Stimulated activated CD8-positive, alpha-beta memory T cell treated with anti-CD3 and anti-CD28 coated beads, Interleukin-7, amount 100 ng/mL, for 1 hour (primary cell): ENCODE measurements around the gene HDDC3.
"Not testable (repeated sequence)": the region's sequence is repeated elsewhere in the genome, so short reads cannot be mapped to it uniquely, and the experiment has no call there.

ENCODE experiments used
- DNase-seq, 2 donors: peaks; one replicate each; pipeline ENCODE4 v3.0.0-alpha.2; 2020; ENCODE audit warnings: low read depth in 2 of 2

HDDC3 gene

GRCh38 chr15:90930861-90931574, 1.3 kb downstream of the HDDC3 start:
- DNase-seq, result no peak

DNA sequence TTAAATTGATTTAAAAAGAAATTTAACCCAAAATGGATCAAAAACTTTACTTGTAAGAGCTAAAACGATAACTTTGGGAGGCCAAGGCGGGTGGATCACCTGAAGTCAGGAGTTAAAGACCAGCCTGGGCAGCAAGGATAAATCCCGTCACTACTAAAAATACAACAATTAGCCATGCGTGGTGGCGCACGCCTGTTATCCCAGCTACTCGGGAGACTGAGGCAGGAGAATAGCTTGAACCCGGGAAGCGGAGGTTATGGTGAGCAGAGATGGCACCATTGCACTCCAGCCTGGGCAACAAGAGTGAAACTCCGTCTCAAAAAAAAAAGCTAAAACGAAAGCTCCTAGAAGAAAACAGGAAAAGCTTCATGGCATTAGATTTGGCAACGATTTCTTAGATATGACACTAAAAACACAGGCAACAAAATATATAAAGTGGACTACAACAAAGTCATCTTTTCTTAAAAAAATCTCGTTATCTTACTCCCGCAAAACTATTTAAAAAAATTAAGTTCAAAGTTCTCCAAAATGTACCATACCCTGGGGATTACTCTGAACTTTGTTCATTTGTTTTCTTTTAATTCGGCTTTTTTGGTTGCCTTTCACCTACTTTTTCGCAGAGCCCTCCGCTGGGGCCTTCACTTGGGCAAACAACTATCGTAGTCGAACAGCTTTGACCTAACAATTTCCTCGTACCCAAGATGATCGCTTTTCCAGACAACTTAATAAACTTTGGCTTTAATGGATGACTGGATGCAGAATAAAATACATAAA, 2.9 kb downstream of the HDDC3 start:
- no peak for DNase-seq

GRCh38 chr15:90928106-90928505, 4.2 kb downstream of the HDDC3 start:
- not testable (repeated sequence) for DNase-seq

GRCh38 chr15:90926766-90927165, 5.6 kb downstream of the HDDC3 start:
- DNase-seq, result not testable (repeated sequence)

GRCh38 chr15:90924375-90924774, 8.0 kb downstream of the HDDC3 start:
- DNase-seq, result no peak

GRCh38 chr15:90922712-90923322, 9.5 kb downstream of the HDDC3 start:
- DNase-seq, result not testable (repeated sequence)

GRCh38 chr15:90921887-90922286, 10.5 kb downstream of the HDDC3 start:
- DNase-seq, result no peak

GRCh38 chr15:90918835-90919234, 13.5 kb downstream of the HDDC3 start:
- no peak for DNase-seq

GRCh38 chr15:90918034-90918788, 14.1 kb downstream of the HDDC3 start:
- DNase-seq, result no peak

GRCh38 chr15:90917569-90917968, 14.8 kb downstream of the HDDC3 start:
- no peak for DNase-seq

- DNase-seq, result no peak
Observed at GRCh38 chr15:90916461-90916860, 15.9 kb downstream of the HDDC3 start.

DNA sequence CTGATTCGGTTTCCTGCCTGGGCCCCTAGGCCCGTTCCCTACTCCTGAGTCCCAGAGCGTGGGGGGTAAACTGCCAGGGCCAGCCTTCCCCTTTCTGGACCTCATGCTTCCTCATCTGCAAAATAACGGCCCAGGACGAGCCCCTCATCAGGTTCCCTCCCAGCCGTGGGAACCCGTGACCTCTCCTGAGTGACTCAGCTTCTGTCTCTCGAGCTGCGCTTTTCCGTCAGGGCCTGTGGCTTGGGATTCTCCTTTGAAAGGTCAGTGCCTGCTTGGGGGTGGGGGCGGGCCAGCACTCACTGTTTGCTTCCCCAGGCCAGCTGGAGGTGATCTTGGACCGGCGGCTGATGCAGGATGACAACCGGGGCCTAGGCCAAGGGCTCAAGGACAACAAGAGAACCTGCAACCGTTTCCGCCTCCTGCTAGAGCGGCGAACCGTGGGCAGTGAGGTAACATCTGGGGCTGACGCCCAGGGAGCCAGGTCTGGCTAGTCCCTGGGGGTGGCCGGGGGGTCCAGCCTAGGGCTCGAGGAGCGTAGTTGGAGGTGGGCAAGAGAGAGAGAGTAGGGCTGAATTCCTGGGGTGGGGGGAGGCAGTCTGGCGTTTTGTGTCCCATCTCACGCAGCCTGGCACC, 16.4 kb downstream of the HDDC3 start:
- DNase-seq, result no peak

DNA sequence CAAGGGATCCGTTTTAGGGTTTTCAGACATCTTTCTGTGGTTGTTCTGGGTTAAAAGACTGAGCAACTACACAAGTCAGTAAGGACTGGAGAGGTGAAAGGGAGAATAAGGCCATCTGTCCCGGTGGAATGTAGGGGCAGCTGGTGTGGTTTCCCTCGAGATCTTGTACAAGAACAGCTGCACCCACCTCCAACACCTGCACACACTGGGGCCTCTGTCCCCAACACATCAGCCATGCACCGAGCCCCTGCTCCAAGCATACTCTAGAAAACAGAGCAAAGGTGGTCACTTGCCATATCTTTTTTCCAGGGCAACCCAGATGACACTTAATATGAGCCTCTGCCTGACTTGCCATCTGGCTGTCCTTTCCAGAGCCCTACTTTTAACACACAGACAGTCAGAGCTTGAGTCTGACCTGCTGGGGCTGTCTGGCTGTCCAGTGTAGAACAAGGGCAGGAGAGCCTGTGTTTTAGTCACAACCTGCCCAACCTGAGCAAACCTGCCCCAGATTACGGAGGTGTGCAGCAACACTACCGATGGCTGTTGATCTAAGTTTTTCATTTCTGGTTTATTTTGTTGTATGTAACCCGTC, 17.0 kb downstream of the HDDC3 start:
- no peak for DNase-seq

GRCh38 chr15:90914305-90915080, 17.9 kb downstream of the HDDC3 start:
- DNase-seq, result no peak

GRCh38 chr15:90913398-90913944, 18.9 kb downstream of the HDDC3 start:
- no peak for DNase-seq

DNA sequence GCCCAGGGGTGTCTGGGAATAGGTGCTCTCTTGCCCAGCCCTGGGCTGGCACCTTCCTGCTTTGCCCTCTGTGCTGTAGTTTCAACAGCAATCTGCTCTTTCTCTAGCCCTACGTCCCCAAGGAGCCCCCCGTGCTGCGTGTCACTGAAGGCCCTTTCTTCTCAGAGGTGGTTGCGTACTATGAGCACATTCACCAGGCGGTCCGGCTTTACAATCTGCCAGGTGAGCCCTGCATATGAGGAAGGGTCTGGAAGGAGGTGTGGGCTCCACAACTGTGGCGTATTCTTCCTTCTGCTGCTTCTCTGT, 19.6 kb downstream of the HDDC3 start:
- no peak for DNase-seq

DNA sequence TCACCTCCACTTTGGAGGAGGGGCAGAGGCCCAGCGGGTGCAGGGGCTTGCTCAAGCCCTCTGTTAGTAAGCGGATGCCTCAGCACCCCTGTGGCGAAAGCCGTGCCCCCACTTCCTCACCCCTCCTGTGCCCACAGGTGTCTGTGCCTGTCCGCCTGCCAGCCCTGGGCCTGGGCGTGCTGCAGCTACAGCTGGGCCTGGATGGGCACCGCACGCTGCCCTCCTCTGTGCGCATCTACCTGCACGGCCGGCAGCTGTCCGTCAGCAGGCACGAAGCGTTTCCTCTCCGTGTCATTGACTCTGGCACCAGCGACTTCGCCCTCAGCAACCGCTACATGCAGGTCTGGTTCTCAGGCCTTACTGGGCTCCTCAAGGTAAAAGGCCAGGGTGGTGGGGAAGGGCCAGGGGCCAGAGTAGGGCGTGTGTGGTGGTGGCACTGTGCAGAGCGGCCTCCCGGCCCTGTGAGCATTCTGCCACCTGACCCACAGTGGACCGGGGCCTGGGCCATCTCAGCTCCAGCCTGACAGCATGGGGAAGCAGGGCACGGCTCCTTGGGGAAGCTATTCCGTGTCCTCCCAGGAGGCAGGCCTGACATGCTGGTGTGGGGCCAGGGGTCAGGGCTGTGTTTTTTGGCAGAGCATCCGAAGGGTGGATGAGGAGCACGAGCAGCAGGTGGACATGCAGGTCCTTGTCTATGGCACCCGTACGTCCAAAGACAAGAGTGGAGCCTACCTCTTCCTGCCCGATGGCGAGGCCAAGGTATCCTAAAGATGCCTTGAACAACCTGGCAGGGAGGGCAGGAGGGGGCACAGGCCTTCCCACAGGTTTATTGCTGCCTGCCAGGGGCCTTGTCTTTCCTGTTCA, 20.2 kb downstream of the HDDC3 start:
- no peak for DNase-seq

DNA sequence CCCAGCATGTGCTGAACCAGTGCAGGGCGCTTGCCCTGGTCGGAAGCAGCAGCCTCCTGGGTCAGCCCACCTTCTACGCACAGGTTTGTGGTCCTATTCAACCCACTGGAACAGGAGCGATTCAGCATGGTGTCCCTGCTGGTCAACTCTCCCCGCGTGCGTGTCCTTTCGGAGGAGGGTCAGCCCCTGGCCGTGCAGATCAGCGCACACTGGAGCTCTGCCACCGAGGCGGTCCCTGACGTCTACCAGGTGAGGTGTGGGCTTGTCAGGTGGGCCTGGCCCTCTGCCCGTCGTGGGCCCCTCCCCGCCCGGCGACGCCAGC, 21.1 kb downstream of the HDDC3 start:
- no peak for DNase-seq

- DNase-seq, result no peak
Observed at GRCh38 chr15:90910441-90911301, 21.7 kb downstream of the HDDC3 start.
